Lung (tissue), 12 donors: Measurements from ENCODE around the gene CADM2. TPM values are rescaled to one million over a fixed set of nuclear protein-coding genes. Genes with fewer than 3 reads are reported as not detected.

Source experiments
- ATAC-seq: fragments of 200-7000 bp; cut with Tn5 transposase; one replicate; pipeline ENCODE4 v1.9.1; 2020; ENCODE audit warnings: moderate number of reproducible peaks; ENCODE audit not compliant: insufficient read depth, low FRiP score
- DNase-seq, 3 donors: peaks; one replicate each; pipeline ENCODE4 v3.0.0-alpha.2; 2013 to 2017
- H3K27ac ChIP-seq, 2 donors: one replicate each; pipeline ENCODE4 v1.5.1; 2013; ENCODE audit warnings: mild to moderate bottlenecking in 2 of 2, moderate library complexity in 2 of 2, control low read depth in 1 of 2, inconsistent platforms in 1 of 2, low read depth in 1 of 2, low read length in 1 of 2
- H3K27me3 ChIP-seq, 3 donors: one replicate each; pipeline ENCODE4 v1.5.1; 2013; ENCODE audit warnings: low read length in 2 of 3; ENCODE audit not compliant: control insufficient read depth in 3 of 3, insufficient read depth in 3 of 3
- H3K36me3 ChIP-seq, 4 donors: one replicate each; pipeline ENCODE4 v1.5.1; 2013; ENCODE audit warnings: low read length in 4 of 4, mild to moderate bottlenecking in 1 of 4, moderate library complexity in 1 of 4; ENCODE audit not compliant: control insufficient read depth in 4 of 4, insufficient read depth in 4 of 4
- H3K4me1 ChIP-seq, 5 donors: one replicate each; pipeline ENCODE4 v1.5.1; 2013; ENCODE audit warnings: low read length in 5 of 5, mild to moderate bottlenecking in 2 of 5, moderate library complexity in 1 of 5; ENCODE audit not compliant: control insufficient read depth in 5 of 5, insufficient read depth in 5 of 5
- H3K4me3 ChIP-seq: one replicate; pipeline ENCODE4 v1.5.1; 2013; ENCODE audit warnings: mild to moderate bottlenecking, control low read depth, moderate library complexity
- H3K9ac ChIP-seq, 2 donors: one replicate each; pipeline ENCODE4 v1.5.1; 2013; ENCODE audit warnings: low read length in 2 of 2, control low read depth in 1 of 2; ENCODE audit not compliant: insufficient read depth in 1 of 2
- H3K9me3 ChIP-seq, 4 donors: one replicate each; pipeline ENCODE4 v1.5.1; 2013; ENCODE audit warnings: low read length in 3 of 4, mild to moderate bottlenecking in 1 of 4, moderate library complexity in 1 of 4; ENCODE audit not compliant: control insufficient read depth in 4 of 4, insufficient read depth in 3 of 4
- WGBS, 2 donors: extraction: QIAGEN DNeasy Blood & Tissue Kit; methylation state at CpG; one replicate each; pipeline ENCODE4 v1.1.7; 2013; 5-methylcytosine and 5-hydroxymethylcytosine counted together
- polyA plus RNA-seq, 2 donors: library from polyadenylated mRNA; stranded (reverse); fragments of 200-250 nt; gene quantifications; one replicate each; pipeline ENCODE4 v1.2.1, GENCODE V29; 2013
- total RNA-seq, 2 donors: library from RNA; depleted of rRNA in 1 of 2; stranded (reverse); fragments of >200 nt in 1 of 2; gene quantifications; one replicate each; pipeline ENCODE4 v1.2.1, GENCODE V29; 2014 to 2021
- TF ChIP-seq, protein P1 (sequence below): IDR thresholded peaks from 2 replicates; pipeline ENCODE4 v1.5.1; 2012; ENCODE audit warnings: mild to moderate bottlenecking; ENCODE audit errors: control extremely low read depth, extremely low read depth
- donor health status: control.
- donor health status: control.
- donor health status: Bipolar disorder and iron deficiency.
- donor health status: healthy.
- donor health status: DM: yes; HTN: yes; CAD: no.

CADM2 gene
- total and polyA plus RNA-seq, 4 donors = 0.14 to 3.3 (median 0.32) TPM

DNA sequence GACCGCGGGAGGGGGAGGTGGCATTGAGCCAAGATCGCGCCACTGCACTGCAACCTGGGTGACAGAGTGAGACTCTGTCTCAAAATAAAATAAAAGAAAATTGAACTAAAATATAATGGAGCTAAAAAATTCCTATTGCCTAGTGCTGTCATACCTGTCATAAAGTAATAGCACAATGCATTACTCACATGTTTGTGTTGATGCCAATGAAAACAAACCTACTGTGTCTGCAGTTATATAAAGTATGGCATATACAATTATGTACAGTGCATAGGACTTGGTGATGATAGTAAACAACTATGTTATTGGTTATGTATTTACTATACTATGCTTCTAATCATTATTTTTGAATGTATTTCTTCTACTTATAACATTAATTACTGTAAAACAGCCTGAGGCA is 411.6 kb downstream of the CADM2 start:
- no peaks in the 10 kb centered on the region for H3K9me3 ChIP-seq
- H3K4me1 ChIP-seq = no peaks in the 10 kb centered on the region
- 94% methylated on average over 4 of the region's 4 CpGs for WGBS, 2 donors
- no peak for ATAC-seq
- H3K27ac ChIP-seq = no peak overlapping the region
- no peak overlapping the region for H3K4me3 ChIP-seq
- H3K36me3 ChIP-seq = no peaks in the 10 kb centered on the region
- TF ChIP-seq, protein P1, sequence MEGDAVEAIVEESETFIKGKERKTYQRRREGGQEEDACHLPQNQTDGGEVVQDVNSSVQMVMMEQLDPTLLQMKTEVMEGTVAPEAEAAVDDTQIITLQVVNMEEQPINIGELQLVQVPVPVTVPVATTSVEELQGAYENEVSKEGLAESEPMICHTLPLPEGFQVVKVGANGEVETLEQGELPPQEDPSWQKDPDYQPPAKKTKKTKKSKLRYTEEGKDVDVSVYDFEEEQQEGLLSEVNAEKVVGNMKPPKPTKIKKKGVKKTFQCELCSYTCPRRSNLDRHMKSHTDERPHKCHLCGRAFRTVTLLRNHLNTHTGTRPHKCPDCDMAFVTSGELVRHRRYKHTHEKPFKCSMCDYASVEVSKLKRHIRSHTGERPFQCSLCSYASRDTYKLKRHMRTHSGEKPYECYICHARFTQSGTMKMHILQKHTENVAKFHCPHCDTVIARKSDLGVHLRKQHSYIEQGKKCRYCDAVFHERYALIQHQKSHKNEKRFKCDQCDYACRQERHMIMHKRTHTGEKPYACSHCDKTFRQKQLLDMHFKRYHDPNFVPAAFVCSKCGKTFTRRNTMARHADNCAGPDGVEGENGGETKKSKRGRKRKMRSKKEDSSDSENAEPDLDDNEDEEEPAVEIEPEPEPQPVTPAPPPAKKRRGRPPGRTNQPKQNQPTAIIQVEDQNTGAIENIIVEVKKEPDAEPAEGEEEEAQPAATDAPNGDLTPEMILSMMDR = no peak
- no peak for DNase-seq
- H3K27me3 ChIP-seq = no peaks in the 10 kb centered on the region
- H3K9ac ChIP-seq = no peak overlapping the region

DNA sequence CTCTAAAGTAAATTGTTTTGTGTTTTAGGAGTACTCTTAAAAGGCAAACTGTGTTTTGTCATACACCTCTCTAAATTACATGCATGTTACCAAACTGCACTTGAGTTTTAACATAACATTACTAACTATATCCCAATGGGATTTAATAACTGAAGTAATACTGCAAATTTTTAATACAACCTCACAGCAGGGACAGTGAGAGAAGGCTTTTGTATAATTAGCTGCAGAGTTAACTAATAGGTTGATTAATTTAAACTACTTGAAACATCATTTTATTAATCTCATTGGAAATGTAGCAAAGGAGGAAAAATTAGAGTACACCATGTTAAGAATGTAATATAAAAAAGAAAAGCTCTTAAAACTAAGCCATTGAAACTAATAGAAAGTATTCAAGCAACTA is 417.3 kb downstream of the CADM2 start:
- Histone ChIP-seq H3K27me3 (no peaks in the 10 kb centered on the region), H3K4me1 (no peaks in the 10 kb centered on the region), H3K36me3 (no peaks in the 10 kb centered on the region), H3K9me3 (no peaks in the 10 kb centered on the region), H3K9ac (no peak overlapping the region), H3K27ac (no peak overlapping the region), H3K4me3 (no peak overlapping the region)
- TF ChIP-seq, protein P1 = no peak
- ATAC-seq = no peak
- no peak for DNase-seq

DNA sequence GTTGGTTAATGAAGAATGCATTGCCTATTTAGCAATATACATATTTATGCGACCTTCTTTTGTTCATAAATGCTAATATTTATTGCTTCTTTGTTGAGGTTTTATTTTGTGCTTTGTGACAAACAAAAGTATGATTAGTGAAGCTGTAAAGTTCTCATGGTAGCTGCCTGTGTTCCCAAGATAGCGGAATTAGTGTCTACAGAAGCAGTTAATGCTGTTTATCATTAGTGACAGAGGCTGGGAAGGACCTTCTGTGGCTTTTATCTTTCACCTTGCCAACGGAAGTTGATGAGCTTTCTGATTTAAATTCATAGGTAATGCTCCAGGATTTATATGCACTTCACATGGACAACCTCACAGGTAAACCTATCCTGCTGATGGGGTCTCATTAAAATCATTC is 418.3 kb downstream of the CADM2 start:
- Histone ChIP-seq H3K9me3 (no peaks in the 10 kb centered on the region), H3K36me3 (no peaks in the 10 kb centered on the region), H3K9ac (no peak overlapping the region), H3K4me1 (no peaks in the 10 kb centered on the region), H3K27ac (no peak overlapping the region), H3K4me3 (no peak overlapping the region), H3K27me3 (no peaks in the 10 kb centered on the region)
- TF ChIP-seq, protein P1 = no peak
- ATAC-seq (no peak), DNase-seq (no peak)
- 58 to 59% methylated on average over 3 of the region's 3 CpGs for WGBS, 2 donors

DNA sequence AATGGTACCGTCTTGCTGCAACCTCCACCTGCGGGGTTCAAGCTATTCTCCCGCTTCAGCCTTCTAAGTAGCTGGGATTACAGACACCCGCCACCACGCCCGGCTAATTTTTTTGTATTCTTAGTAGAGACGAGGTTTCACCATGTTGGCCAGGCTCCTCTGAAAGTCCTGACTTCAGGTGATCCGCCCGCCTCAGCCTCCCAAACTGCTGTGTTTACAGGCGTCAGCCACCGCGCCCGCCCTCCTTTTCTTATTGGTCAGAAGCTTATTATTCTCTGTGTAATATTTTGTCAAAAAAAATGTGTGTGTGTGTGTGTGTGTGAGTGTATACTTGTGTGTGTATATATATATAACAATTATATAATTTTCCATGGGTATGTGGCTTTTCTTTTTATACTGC is 425.6 kb downstream of the CADM2 start:
- DNase-seq (no peak), ATAC-seq (no peak)
- Histone ChIP-seq H3K36me3 (no peaks in the 10 kb centered on the region), H3K4me3 (no peak overlapping the region), H3K27me3 (no peaks in the 10 kb centered on the region), H3K9me3 (no peaks in the 10 kb centered on the region), H3K27ac (no peak overlapping the region), H3K9ac (no peak overlapping the region), H3K4me1 (no peaks in the 10 kb centered on the region)
- TF ChIP-seq, protein P1 = no peak
- WGBS, 2 donors = 94 to 95% methylated on average over 13 of the region's 13 CpGs
